Ovary (tissue), 3 donors: Measurements from ENCODE around the gene GIN1.

ENCODE experiments used
- EP300 ChIP-seq: sonication (generic); formaldehyde crosslinking; IDR thresholded peaks from one replicate; pipeline ENCODE4 v1.6.1; 2017; ENCODE audit warnings: antibody characterized with exemption
- POLR2A ChIP-seq: fragments of 450-650 bp; IDR thresholded peaks from one replicate; pipeline ENCODE4 v1.6.1; 2017; ENCODE audit warnings: antibody characterized with exemption, mild to moderate bottlenecking, moderate library complexity
- TF ChIP-seq, protein P1 (sequence below), 3 donors: fragments of 450-650 bp in 2 of 3; fragments of 200-600 bp in 1 of 3; IDR thresholded peaks; one replicate each; pipeline versions ENCODE4 v1.5.1 to v1.8.0; 2016 to 2022; ENCODE audit warnings: antibody characterized with exemption in 3 of 3, mild to moderate bottlenecking in 1 of 3
- donor health status: DM: no; HTN: no; CAD: no.

- TF ChIP-seq, protein P1, sequence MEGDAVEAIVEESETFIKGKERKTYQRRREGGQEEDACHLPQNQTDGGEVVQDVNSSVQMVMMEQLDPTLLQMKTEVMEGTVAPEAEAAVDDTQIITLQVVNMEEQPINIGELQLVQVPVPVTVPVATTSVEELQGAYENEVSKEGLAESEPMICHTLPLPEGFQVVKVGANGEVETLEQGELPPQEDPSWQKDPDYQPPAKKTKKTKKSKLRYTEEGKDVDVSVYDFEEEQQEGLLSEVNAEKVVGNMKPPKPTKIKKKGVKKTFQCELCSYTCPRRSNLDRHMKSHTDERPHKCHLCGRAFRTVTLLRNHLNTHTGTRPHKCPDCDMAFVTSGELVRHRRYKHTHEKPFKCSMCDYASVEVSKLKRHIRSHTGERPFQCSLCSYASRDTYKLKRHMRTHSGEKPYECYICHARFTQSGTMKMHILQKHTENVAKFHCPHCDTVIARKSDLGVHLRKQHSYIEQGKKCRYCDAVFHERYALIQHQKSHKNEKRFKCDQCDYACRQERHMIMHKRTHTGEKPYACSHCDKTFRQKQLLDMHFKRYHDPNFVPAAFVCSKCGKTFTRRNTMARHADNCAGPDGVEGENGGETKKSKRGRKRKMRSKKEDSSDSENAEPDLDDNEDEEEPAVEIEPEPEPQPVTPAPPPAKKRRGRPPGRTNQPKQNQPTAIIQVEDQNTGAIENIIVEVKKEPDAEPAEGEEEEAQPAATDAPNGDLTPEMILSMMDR (IDR thresholded peaks at IDR 0.05): no peak
- TF ChIP-seq POLR2A: no peak
- no peak for TF ChIP-seq EP300
Measured at GRCh38 chr5:103132684-103133083, 12.7 kb upstream of the GIN1 start.
